GM12878 (cell line): ENCODE results near the gene PYGM. TPM values are rescaled to one million over a fixed set of nuclear protein-coding genes. Genes with fewer than 3 reads are reported as not detected.

Experiments used
- BRCA1 ChIP-seq: IDR thresholded peaks from 2 replicates; pipeline ENCODE4 v1.6.1; 2011; ENCODE audit warnings: low read depth, low read length, improper control_type of control experiment
- CEBPB ChIP-seq, 2 experiments: fragments of 150-350 bp in 1 of 2; IDR thresholded peaks; 2 replicates each; pipeline ENCODE4 v1.6.1; 2012 to 2014; ENCODE audit warnings: low read depth in 2 of 2, low read length in 2 of 2, borderline replicate concordance in 1 of 2, inconsistent platforms in 1 of 2
- EGR1 ChIP-seq, 2 experiments: IDR thresholded peaks; 1 replicate in 1 of 2; 2 replicates in 1 of 2; pipeline ENCODE4 v1.6.1; 2011 to 2012; ENCODE audit warnings: low read depth in 2 of 2, low read length in 2 of 2, borderline replicate concordance in 1 of 2, mild to moderate bottlenecking in 1 of 2, moderate library complexity in 1 of 2
- IRF3 ChIP-seq: fragments of 450-650 bp; IDR thresholded peaks from 2 replicates; pipeline ENCODE4 v1.6.1; 2014; ENCODE audit warnings: mild to moderate bottlenecking
- JUND ChIP-seq: IDR thresholded peaks from 2 replicates; pipeline ENCODE4 v1.6.1; 2012; ENCODE audit warnings: low read depth, mild to moderate bottlenecking, low read length, improper control_type of control experiment, moderate library complexity
- KDM1A ChIP-seq: fragments of 200-600 bp; sonication (generic); IDR thresholded peaks from 2 replicates; pipeline ENCODE4 v1.6.1; 2016; ENCODE audit warnings: borderline replicate concordance
- MXI1 ChIP-seq: fragments of 150-350 bp; IDR thresholded peaks from 2 replicates; pipeline ENCODE4 v1.6.1; 2011; ENCODE audit warnings: low read depth, mild to moderate bottlenecking, inconsistent platforms, low read length, improper control_type of control experiment
- PKNOX1 ChIP-seq: fragments of 450-650 bp; IDR thresholded peaks from 2 replicates; pipeline ENCODE4 v1.6.1; 2016; ENCODE audit warnings: mild to moderate bottlenecking
- POLR2AphosphoS2 ChIP-seq: IDR thresholded peaks from 2 replicates; pipeline ENCODE4 v1.6.1; 2011; ENCODE audit warnings: low read depth, mild to moderate bottlenecking, low read length, improper control_type of control experiment, moderate library complexity
- REST ChIP-seq: IDR thresholded peaks from 2 replicates; pipeline ENCODE4 v1.6.1; 2012; ENCODE audit warnings: mild to moderate bottlenecking, low read depth, low read length
- SMAD5 ChIP-seq: IDR thresholded peaks from 2 replicates; pipeline ENCODE4 v1.6.1; 2016; ENCODE audit warnings: antibody characterized with exemption, low read depth
- SRF ChIP-seq, 2 experiments: IDR thresholded peaks; 2 replicates each; pipeline ENCODE4 v1.6.1; 2011; ENCODE audit warnings: low read depth in 2 of 2, low read length in 2 of 2, mild to moderate bottlenecking in 1 of 2, moderate library complexity in 1 of 2
- polyA plus RNA-seq, 11 experiments: library from polyadenylated mRNA; depleted of rRNA in 4 of 11; unstranded in 6 of 11; stranded (reverse) in 5 of 11; fragments of >200 nt; fragmentation: Nextera tagmentation in 4 of 11; fragmentation: Illumina TruSeq in 1 of 11; extraction: Ambion mirVana in 4 of 11; extraction: Trizol in 1 of 11; gene quantifications; 1 replicate in 1 of 11; 2 replicates in 10 of 11; pipeline versions ENCODE4 v1.2.1 to v1.2.3, GENCODE V29; 2011 to 2016; ENCODE audit warnings: inconsistent platforms in 2 of 11, missing spikeins in 2 of 11, low read depth in 1 of 11
- total RNA-seq, 4 experiments: library from RNA; depleted of rRNA in 3 of 4; stranded (reverse); fragments of >200 nt in 3 of 4; fragmentation: Illumina TruSeq in 1 of 4; extraction: Trizol in 1 of 4; gene quantifications; 2 replicates each; pipeline versions ENCODE4 v1.2.1 to v1.2.3, GENCODE V29; 2013 to 2021
- TF ChIP-seq, protein P1 (sequence below): IDR thresholded peaks from 2 replicates; pipeline ENCODE4 v1.6.1; 2012; ENCODE audit warnings: low read length, inconsistent platforms

The PYGM gene
- total and polyA plus RNA-seq, 10 of the 15 experiments (the other 5 are each of a cell fraction or from before 2014, with no cell fraction given): 0.04 to 3.7 (median 0.27) TPM; not detected in 1

DNA sequence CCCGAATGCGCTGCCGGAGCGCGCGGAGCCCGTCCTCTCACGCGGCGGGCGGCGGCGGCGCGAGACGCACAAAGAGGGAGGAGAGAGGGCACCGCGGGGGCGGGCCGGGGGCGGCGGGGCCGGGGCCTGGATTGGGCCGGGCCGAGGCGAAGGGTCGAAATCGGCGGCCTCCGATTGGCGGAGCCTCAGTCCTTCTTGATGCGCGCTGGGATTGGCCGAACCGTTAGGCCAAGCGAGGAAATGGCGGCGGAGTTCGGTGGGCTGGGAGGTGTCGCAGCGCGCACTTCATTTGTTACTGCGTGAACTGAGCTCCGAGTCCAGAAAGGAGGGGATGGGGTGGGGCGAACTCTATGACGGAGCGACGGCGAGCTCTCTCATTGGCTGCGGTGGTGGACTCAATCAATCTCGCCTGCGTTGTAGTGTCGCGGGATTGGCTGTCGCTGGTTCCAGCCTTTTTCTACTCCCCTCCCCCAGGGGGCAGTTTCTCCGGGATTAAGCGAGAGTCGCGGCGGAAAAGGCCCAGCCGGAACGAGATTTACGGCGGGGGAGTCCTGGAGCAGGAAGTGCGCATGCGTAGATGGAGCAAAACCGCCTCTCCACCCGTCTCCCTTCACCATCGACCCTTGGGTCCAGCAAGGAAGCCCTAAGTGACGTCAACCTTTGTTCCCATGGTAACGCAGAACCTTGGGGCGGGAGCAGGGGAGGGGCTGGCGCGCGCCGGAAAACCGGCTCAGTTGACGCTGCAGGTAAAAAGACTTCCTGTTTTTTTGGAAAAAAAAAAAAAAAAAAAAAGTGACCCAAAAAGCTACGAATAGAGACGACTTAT is 18.9 kb upstream of the PYGM start, which contains the start of gene SF1 (continued):
- TF ChIP-seq PKNOX1 (peak; percentile 96), SMAD5 (peak; percentile 80), POLR2AphosphoS2 (peak; percentile 85; the same call in 1 of the 2 replicates), SRF (IDR thresholded peaks at IDR 0.05; ENCODE audit: low read depth in 2 of 2, low read length in 2 of 2) (0 out of 4 replicates have a peak, but pooled peaks have one; percentile 7 to 27), BRCA1 (peak; percentile 85), EGR1 (IDR thresholded peaks at IDR 0.05; ENCODE audit: borderline replicate concordance in 1 of 2, low read depth in 2 of 2, low read length in 2 of 2) (peak in 1 of 2 experiments; percentile 89; a peak in 2 of 3 replicates), JUND (peak; percentile 42; the same call in 1 of the 2 replicates), REST (no peak), KDM1A (no peak), MXI1 (peak; percentile 80), CEBPB (IDR thresholded peaks at IDR 0.05; ENCODE audit: borderline replicate concordance in 1 of 2, low read depth in 2 of 2, low read length in 2 of 2) (no peak), IRF3 (no peak)
- TF ChIP-seq, protein P1, sequence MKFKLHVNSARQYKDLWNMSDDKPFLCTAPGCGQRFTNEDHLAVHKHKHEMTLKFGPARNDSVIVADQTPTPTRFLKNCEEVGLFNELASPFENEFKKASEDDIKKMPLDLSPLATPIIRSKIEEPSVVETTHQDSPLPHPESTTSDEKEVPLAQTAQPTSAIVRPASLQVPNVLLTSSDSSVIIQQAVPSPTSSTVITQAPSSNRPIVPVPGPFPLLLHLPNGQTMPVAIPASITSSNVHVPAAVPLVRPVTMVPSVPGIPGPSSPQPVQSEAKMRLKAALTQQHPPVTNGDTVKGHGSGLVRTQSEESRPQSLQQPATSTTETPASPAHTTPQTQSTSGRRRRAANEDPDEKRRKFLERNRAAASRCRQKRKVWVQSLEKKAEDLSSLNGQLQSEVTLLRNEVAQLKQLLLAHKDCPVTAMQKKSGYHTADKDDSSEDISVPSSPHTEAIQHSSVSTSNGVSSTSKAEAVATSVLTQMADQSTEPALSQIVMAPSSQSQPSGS: peak; percentile 75
